GM10847 (cell line): ENCODE measurements around the gene C14orf180.

ENCODE experiments used
- POLR2A ChIP-seq: IDR thresholded peaks from 2 replicates; pipeline ENCODE4 v1.6.1; 2011; ENCODE audit not compliant: insufficient read length; ENCODE audit errors: extremely low read depth

C14orf180 gene

DNA sequence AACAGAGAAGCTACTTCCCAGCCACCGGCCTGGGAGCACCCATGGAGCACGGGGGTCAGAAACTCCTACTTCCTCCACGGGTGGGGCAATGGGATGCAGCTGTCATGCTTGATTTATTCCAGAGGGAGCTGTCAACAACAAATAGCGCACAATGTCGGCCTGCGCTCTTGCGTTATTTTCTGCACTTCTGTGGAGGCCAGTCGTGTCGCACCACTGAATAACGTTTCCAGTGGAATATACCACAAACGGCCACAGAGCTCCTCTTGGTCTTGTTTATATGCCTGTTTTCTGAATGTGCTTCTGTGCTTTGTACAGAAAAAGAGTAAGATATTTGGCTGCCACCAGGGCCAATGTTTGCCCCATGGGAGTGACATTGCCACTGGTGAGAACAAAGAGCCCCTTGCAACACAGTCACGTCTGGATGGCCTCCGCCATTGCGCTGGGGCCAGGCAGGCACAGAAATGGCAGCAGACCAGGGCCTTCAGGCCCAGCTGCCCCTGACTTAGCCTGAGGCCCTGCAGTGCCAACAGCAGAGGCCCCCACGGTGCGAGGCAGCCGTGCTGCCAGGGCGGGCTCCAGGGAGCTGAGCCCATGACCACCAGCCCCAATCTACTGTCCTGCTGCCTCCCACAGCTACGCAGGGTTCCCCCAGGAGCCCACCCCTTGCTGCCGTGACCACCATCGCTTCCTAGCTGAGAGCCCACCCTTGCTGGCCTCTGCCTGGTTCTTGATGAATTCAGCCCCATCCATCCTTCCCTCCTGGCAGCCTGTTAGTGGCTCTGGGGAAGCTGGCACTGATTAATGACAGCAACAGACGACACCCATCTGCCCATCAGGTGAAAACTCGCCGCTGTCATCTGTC is 53.9 kb downstream of the C14orf180 start:
- no peak for TF ChIP-seq POLR2A

DNA sequence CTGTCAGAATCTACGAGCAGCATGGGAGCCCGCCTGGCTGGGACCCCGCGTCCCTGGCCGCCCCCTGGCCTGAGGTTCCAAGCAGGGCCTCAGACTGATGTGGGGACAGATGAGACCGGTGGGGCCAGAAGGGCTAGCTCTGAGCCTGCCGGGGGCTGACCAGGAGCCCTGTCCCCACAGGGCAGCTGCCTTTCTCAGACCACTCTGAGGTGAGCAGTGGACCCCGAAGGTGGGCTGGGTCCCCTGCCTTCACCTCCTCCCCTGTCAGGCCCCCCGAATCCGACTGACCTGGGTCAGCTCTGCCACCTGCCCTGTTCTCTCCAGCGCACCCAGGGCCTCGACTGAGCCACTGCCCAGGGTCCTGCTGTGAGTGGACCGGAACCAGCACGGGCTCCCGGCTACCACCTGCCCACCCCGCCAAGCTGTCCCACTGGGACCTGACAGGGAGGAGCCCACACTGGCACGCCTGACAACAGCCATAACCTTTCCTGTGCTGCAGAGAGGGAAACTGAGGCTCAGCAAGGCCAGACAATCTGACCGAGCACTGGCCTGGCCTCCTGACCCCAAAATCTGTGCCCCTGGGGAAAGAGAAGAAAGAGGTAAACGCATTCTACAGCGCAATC is 54.7 kb downstream of the C14orf180 start:
- no peak for TF ChIP-seq POLR2A

DNA sequence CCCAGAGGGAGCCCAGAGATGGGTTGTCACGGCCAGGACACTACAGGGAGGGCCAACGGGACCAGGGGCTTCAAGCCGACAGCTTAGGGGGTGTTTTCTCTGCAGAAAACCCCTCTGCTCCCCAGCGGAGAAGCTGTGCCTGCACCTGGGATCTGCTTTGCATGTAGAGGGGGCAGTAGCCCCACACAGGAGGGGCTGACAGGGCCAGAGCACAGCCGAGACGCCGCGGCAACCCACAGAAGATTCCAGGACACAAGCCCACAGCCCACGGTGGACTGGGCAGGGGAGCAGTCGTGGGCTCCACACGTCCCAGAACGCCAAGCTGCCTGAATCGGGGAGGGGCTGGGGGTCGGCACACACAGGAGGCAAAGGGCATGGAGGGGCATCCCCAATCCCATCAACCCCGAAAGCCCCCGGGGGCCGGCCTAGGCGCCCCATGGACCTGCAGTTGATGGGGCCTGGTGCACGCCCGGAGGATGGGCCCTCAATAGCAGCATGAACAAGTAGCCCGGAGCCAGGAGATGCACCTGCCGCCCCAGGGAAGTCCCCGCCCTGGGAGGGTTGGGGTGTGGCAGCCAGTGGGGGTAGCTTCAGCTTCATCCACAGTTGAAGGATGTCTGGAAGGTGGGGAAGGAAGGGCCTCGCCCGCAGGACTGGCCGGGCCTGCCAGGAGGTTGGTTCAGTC is 55.5 kb downstream of the C14orf180 start:
- TF ChIP-seq POLR2A: no peak

DNA sequence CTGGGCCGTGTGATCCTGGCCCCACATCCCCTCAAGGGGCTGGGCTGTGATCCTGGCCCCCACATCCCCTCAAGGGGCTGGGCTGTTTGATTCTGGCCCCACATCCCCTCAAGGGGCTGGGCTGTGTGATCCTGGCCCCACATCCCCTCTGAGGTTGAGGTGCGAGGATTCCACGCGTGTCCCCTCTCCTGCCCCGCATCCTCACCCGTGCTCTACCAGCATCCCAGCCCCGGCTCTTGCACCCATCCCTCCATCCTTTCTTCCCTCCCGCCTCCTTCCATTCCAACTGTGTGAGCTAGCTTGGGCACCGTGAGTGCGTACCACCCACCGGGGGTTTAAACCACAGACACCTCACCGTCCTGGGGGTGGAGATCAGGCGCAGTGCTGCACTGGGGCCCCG is 56.2 kb downstream of the C14orf180 start:
- TF ChIP-seq POLR2A: no peak

DNA sequence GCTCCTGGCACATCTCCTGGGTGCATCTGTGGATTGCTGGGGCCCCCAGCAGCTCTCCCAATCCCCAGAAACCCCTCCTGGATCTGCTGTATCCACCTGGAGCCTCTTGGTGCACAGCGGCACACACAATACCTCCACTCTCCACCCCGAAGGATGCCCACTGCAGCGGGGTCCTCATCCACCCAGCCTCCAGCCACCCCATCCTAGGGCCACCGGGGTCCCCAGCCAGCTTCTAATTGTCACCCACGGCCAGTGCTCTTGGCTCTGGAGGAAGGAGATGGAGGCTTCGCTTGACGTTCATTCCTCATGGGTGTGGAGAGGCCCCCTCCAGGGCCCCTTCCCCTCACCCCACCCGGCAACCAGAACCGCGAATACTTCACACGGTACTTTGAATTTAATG is 56.6 kb downstream of the C14orf180 start:
- TF ChIP-seq POLR2A: no peak

DNA sequence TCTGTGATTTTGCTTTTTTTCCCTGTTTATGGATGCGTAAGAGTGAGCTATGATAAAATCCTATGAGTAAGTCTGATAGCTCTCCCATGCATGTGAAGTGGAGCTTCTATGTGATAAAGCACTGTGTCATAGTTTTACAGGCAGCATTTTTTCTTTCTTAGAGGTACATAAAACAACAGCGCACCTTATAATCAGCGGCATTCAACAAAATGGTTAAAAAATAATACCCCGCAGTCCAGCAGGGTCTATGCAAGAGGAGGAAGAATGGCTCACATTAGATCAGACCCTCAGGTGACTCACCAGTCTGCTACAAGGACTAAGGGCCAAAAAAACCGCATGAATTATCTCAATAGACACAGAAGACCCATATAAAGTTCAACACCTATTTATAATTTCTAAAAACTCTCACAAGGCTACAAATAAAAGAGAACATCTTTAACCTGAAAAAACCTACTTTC is 58.0 kb downstream of the C14orf180 start:
- TF ChIP-seq POLR2A: no peak

DNA sequence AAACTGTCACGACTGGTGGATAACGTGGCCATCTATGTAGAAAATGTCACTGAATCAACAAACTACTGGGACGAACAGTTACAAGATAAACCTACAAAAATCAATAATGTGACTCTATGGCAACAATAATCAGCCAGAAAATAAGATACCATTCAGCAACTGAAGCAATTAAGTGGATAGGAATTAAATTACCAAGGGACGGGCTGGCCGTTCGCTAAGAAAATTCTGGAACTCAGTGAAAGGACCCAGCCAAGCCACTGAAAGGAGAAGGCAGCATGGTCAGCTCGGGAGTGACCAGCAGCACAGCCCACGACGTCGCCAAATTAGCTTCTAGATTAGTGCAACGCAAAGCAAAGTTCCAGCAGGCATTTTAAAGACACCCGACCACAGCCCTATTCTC is 58.6 kb downstream of the C14orf180 start:
- TF ChIP-seq POLR2A: no peak

DNA sequence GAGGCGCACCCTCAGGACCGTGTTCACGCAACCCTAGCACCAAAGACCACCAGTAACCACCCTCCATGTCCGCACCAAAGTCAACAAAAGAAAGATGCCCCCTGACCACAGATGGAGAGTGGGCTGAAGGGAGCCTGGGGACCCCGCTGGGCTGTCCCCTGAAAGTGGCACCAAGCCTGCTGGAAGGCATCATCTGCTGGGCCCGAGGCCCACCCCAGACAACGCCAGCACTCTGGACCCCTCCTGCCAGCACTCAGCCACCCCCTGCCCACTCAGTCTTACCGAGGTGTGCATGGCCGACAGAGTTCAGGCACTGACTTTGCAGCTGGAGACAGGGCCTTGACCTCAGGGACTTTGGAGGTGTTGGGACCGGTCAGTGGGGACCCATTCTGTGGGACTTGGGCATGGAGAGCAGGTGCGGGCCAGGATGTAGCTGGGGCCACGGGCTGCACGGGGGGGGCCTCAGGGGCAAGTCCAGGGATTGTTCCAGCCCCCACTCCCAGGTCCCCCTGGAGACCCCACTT is 59.4 kb downstream of the C14orf180 start:
- TF ChIP-seq POLR2A: no peak

DNA sequence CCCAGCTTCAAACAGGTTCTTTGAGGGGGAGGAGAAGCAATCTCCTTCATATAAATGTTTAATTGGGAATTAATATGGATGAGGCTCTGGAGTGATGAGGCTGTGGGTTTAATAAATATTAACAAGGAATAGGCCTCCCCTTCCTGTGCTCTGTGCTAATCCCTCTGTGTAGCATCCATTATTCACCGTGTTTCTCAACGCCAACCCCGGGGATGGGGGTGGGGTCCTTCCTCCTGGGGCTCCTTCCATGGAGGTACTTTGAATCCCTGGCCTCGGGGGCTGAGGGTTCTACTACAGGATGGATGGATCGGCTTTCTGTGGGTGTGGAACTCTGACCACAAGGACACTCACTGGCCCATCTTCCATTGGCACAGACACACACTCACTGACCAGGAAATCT is 59.9 kb downstream of the C14orf180 start:
- TF ChIP-seq POLR2A: no peak
